Neuron (in vitro differentiated cells): Measurements from ENCODE around the gene RAD18.

Experiments
- H2AFZ ChIP-seq: one replicate; pipeline ENCODE4 v1.6.1; 2013; ENCODE audit warnings: low read depth, mild to moderate bottlenecking, inconsistent platforms, low read length, moderate library complexity
- H3K27me3 ChIP-seq: one replicate; pipeline ENCODE4 v1.6.1; 2013; ENCODE audit warnings: low read length; ENCODE audit not compliant: insufficient read depth
- H3K36me3 ChIP-seq: one replicate; pipeline ENCODE4 v1.6.1; 2013; ENCODE audit warnings: low read length; ENCODE audit not compliant: insufficient read depth
- H3K4me1 ChIP-seq: one replicate; pipeline ENCODE4 v1.6.1; 2013; ENCODE audit warnings: low read length; ENCODE audit not compliant: insufficient read depth
- H3K4me3 ChIP-seq: 2 replicates; pipeline ENCODE4 v1.5.1; 2013; ENCODE audit warnings: mild to moderate bottlenecking, low read length, moderate library complexity
- H3K9me3 ChIP-seq: one replicate; pipeline ENCODE4 v1.6.1; 2013; ENCODE audit warnings: low read length

The RAD18 gene

GRCh38 chr3:8968375-8968882, 5.2 kb upstream of the RAD18 start:
- H3K27me3 ChIP-seq: no peaks in the 10 kb centered on the region
- H3K9me3 ChIP-seq: no peaks in the 10 kb centered on the region
- H3K4me3 ChIP-seq: no peak overlapping the region
- H3K36me3 ChIP-seq: no peaks in the 10 kb centered on the region
- peaks cover 14% of the 10 kb centered on the region for H3K4me1 ChIP-seq
- no peak overlapping the region for H2AFZ ChIP-seq

GRCh38 chr3:8967553-8967952, 4.3 kb upstream of the RAD18 start:
- Histone ChIP-seq H3K4me1 (peaks cover 14% of the 10 kb centered on the region), H3K36me3 (no peaks in the 10 kb centered on the region), H3K9me3 (no peaks in the 10 kb centered on the region), H3K4me3 (no peak overlapping the region), H3K27me3 (no peaks in the 10 kb centered on the region), H2AFZ (no peak overlapping the region)

- Histone ChIP-seq H3K27me3 (no peaks in the 10 kb centered on the region), H3K4me1 (peaks cover 19% of the 10 kb centered on the region), H3K36me3 (no peaks in the 10 kb centered on the region), H2AFZ (no peak overlapping the region), H3K9me3 (no peaks in the 10 kb centered on the region), H3K4me3 (no peak overlapping the region)
Observed at GRCh38 chr3:8966820-8967348, 3.6 kb upstream of the RAD18 start.

GRCh38 chr3:8966150-8966819, 3.0 kb upstream of the RAD18 start:
- no peak overlapping the region for H3K4me3 ChIP-seq
- no peaks in the 10 kb centered on the region for H3K36me3 ChIP-seq
- H3K9me3 ChIP-seq: no peaks in the 10 kb centered on the region
- no peaks in the 10 kb centered on the region for H3K27me3 ChIP-seq
- H2AFZ ChIP-seq: no peak overlapping the region
- H3K4me1 ChIP-seq: peaks cover 24% of the 10 kb centered on the region

GRCh38 chr3:8964436-8965370, 1.4 kb upstream of the RAD18 start:
- no peak overlapping the region for H3K4me3 ChIP-seq
- no peaks in the 10 kb centered on the region for H3K36me3 ChIP-seq
- no peak overlapping the region for H2AFZ ChIP-seq
- no peaks in the 10 kb centered on the region for H3K9me3 ChIP-seq
- peaks cover 25% of the 10 kb centered on the region for H3K4me1 ChIP-seq
- H3K27me3 ChIP-seq: no peaks in the 10 kb centered on the region

GRCh38 chr3:8962226-8962861, 928 bp downstream of the RAD18 start:
- peaks cover 18% of the 10 kb centered on the region for H3K36me3 ChIP-seq
- peaks cover 25% of the 10 kb centered on the region for H3K4me1 ChIP-seq
- H3K27me3 ChIP-seq: no peaks in the 10 kb centered on the region
- peak overlapping the region; percentile 80 for H3K4me3 ChIP-seq
- H2AFZ ChIP-seq: no peak overlapping the region
- H3K9me3 ChIP-seq: no peaks in the 10 kb centered on the region

GRCh38 chr3:8959668-8960067, 3.6 kb downstream of the RAD18 start:
- Histone ChIP-seq H3K36me3 (peaks cover 27% of the 10 kb centered on the region), H3K27me3 (no peaks in the 10 kb centered on the region), H3K4me3 (no peak overlapping the region), H3K9me3 (no peaks in the 10 kb centered on the region), H3K4me1 (peaks cover 24% of the 10 kb centered on the region), H2AFZ (no peak overlapping the region)

- peaks cover 27% of the 10 kb centered on the region for H3K36me3 ChIP-seq
- no peak overlapping the region for H3K4me3 ChIP-seq
- peaks cover 15% of the 10 kb centered on the region for H3K4me1 ChIP-seq
- no peak overlapping the region for H2AFZ ChIP-seq
- no peaks in the 10 kb centered on the region for H3K9me3 ChIP-seq
- no peaks in the 10 kb centered on the region for H3K27me3 ChIP-seq
Observed at GRCh38 chr3:8954938-8955763, 8.1 kb downstream of the RAD18 start.

GRCh38 chr3:8953313-8953712, 10.0 kb downstream of the RAD18 start:
- Histone ChIP-seq H3K4me1 (peaks cover 24% of the 10 kb centered on the region), H3K9me3 (no peaks in the 10 kb centered on the region), H3K27me3 (no peaks in the 10 kb centered on the region), H3K36me3 (peaks cover 19% of the 10 kb centered on the region), H3K4me3 (no peak overlapping the region), H2AFZ (no peak overlapping the region)

- Histone ChIP-seq H3K9me3 (no peaks in the 10 kb centered on the region), H2AFZ (no peak overlapping the region), H3K4me1 (peaks cover 24% of the 10 kb centered on the region), H3K27me3 (no peaks in the 10 kb centered on the region), H3K36me3 (peaks cover 21% of the 10 kb centered on the region), H3K4me3 (no peak overlapping the region)
Observed at GRCh38 chr3:8952130-8952529, 11.1 kb downstream of the RAD18 start.

GRCh38 chr3:8945890-8946600, 17.2 kb downstream of the RAD18 start:
- H3K36me3 ChIP-seq: peaks cover 53% of the 10 kb centered on the region

More at GRCh38 chr3:8945890-8946600, 17.2 kb downstream of the RAD18 start:
- no peaks in the 10 kb centered on the region for H3K27me3 ChIP-seq
- H3K9me3 ChIP-seq: peaks cover 2% of the 10 kb centered on the region
- no peak overlapping the region for H2AFZ ChIP-seq
- H3K4me1 ChIP-seq: peaks cover 9% of the 10 kb centered on the region
- no peak overlapping the region for H3K4me3 ChIP-seq
